ENCODE results near the gene ARRB1.
"Not testable (repeated sequence)": the region's sequence is repeated elsewhere in the genome, so short reads cannot be mapped to it uniquely, and the experiment has no call there.

ARRB1 gene

GRCh38 chr11:75371949-75372876 lies 20.8 kb upstream of the ARRB1 start:
- DNase-seq (ENCODE audit: low spot score) = no peak

GRCh38 chr11:75369560-75370255 lies 18.2 kb upstream of the ARRB1 start:
- no peak for DNase-seq (ENCODE audit: low spot score)

- not testable (repeated sequence) for DNase-seq (ENCODE audit: low spot score)
Observed at GRCh38 chr11:75366826-75367225, 15.4 kb upstream of the ARRB1 start.

- no peak for DNase-seq (ENCODE audit: low spot score)
Observed at GRCh38 chr11:75365711-75366181, 14.3 kb upstream of the ARRB1 start.

GRCh38 chr11:75362285-75362684 lies 10.8 kb upstream of the ARRB1 start:
- not testable (repeated sequence) for DNase-seq (ENCODE audit: low spot score)

GRCh38 chr11:75356613-75357012 lies 5.2 kb upstream of the ARRB1 start:
- DNase-seq (ENCODE audit: low spot score) = no peak

GRCh38 chr11:75355051-75355450 lies 3.6 kb upstream of the ARRB1 start:
- DNase-seq (ENCODE audit: low spot score) = no peak

GRCh38 chr11:75352588-75353206 lies 1.2 kb upstream of the ARRB1 start:
- DNase-seq (ENCODE audit: low spot score) = no peak

- peak; percentile 57 for DNase-seq (ENCODE audit: low spot score)
Observed at GRCh38 chr11:75351791-75352587, 528 bp upstream of the ARRB1 start.

GRCh38 chr11:75350743-75351540 lies 519 bp downstream of the ARRB1 start:
- no peak for DNase-seq (ENCODE audit: low spot score)

- no peak for DNase-seq (ENCODE audit: low spot score)
Observed at GRCh38 chr11:75350122-75350742, 1.2 kb downstream of the ARRB1 start.

- DNase-seq (ENCODE audit: low spot score) = no peak
Observed at GRCh38 chr11:75349521-75350116, 1.8 kb downstream of the ARRB1 start.

- DNase-seq (ENCODE audit: low spot score) = no peak
Observed at GRCh38 chr11:75347781-75348566, 3.5 kb downstream of the ARRB1 start.

GRCh38 chr11:75346912-75347647 lies 4.4 kb downstream of the ARRB1 start:
- DNase-seq (ENCODE audit: low spot score) = no peak

- no peak for DNase-seq (ENCODE audit: low spot score)
Observed at GRCh38 chr11:75346296-75346695, 5.2 kb downstream of the ARRB1 start.

GRCh38 chr11:75345455-75346160 lies 5.9 kb downstream of the ARRB1 start:
- DNase-seq (ENCODE audit: low spot score) = no peak

GRCh38 chr11:75344761-75345454 lies 6.6 kb downstream of the ARRB1 start:
- DNase-seq (ENCODE audit: low spot score) = no peak

Data from putamen (tissue), 1 donor.